GM12872 (cell line): Measurements from ENCODE around the gene TUBB2B.
A peak's percentile ranks its signal among the peaks of the same experiment; 100 is the strongest.

ENCODE experiments used
- TF ChIP-seq, protein P1 (sequence below): IDR thresholded peaks from 3 replicates; pipeline ENCODE4 v1.5.1; 2011; ENCODE audit warnings: low read depth, mild to moderate bottlenecking, low read length, moderate library complexity; ENCODE audit not compliant: insufficient read depth

Gene TUBB2B

DNA sequence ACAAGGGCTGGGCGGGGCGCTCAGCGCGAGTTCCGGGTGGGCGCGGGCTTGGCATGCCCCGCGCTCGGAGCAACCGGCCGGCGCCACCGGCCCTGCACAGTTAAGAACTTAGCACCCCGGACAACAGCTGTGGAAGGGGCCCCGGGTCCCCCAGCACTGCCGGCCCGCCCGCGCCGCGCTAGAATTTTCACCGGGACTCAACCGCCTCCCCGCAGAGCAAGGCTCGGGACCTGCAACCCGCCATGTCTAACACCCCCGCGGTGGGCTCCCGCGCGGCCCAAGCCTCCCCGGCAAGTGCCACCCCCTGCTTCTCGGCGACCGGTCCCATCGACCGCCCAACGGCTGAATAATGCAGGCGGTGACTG, 26.1 kb upstream of the TUBB2B start:
- TF ChIP-seq, protein P1, sequence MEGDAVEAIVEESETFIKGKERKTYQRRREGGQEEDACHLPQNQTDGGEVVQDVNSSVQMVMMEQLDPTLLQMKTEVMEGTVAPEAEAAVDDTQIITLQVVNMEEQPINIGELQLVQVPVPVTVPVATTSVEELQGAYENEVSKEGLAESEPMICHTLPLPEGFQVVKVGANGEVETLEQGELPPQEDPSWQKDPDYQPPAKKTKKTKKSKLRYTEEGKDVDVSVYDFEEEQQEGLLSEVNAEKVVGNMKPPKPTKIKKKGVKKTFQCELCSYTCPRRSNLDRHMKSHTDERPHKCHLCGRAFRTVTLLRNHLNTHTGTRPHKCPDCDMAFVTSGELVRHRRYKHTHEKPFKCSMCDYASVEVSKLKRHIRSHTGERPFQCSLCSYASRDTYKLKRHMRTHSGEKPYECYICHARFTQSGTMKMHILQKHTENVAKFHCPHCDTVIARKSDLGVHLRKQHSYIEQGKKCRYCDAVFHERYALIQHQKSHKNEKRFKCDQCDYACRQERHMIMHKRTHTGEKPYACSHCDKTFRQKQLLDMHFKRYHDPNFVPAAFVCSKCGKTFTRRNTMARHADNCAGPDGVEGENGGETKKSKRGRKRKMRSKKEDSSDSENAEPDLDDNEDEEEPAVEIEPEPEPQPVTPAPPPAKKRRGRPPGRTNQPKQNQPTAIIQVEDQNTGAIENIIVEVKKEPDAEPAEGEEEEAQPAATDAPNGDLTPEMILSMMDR, result no peak

DNA sequence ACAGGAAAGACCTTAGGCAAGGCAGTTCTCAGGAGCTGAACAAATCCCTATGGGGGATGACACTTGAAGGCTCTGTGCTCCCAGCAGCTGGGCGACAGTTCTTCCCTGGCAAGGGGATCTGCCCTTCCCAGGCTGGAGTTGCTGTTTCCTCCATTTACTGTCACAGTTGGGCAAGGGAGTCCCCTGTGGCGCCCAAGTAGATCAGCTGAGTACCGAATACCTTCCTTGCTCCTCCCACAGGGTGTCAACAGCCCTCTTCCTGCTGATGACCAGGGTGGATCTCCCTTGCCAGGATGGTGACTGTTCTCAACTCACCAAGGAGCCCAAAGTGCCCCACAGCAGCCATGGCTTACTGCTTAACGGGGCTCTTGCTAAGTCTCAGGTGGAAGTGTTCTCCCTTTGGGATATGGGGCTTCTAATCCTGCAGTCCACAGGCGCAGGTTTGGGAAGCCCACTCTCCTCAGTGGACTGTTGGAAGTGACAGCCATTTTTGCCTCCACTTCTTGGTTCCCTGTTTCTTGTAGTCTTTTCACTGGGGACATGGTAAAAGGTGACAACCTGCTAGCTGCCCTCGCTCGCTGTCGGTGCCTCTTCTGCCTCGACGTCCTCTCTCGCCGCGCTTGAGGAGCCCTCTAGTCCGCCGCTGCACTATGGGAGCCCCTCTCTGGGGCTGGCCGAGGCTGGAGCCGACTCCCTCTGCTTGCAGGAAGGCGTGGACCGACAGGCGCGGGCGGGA, 25.6 kb upstream of the TUBB2B start:
- TF ChIP-seq, protein P1, result no peak

DNA sequence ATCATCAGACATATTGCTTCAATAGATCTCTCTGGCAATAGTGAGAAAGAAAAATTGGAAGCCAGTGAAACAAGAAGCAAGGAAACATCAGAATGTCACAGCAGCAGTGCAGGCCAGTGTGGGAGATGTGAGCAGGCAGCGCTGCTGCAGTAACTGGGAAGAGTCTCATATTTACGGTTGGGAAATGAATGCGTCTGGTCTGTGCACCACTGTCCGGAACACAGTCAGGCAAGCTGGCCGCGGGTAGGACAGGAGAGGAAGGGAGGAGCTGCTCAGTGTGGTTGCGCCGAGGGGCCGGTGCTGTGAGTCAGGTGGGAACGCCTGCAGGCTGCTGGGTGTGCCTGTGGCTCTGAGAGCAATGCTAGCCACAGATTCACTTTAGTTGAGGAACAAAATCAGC, 24.9 kb upstream of the TUBB2B start:
- TF ChIP-seq, protein P1, result no peak

GRCh38 chr6:3251462-3252314, 24.2 kb upstream of the TUBB2B start:
- TF ChIP-seq, protein P1, result peak; percentile 97

GRCh38 chr6:3250231-3250675, 22.8 kb upstream of the TUBB2B start:
- TF ChIP-seq, protein P1, result no peak

GRCh38 chr6:3249821-3250220, 22.4 kb upstream of the TUBB2B start:
- TF ChIP-seq, protein P1, result no peak
